Upper lobe of left lung (tissue), 4 donors: Measurements from ENCODE around the gene SFXN5.

Source experiments
- CTCF ChIP-seq, 6 experiments: fragments of 450-650 bp in 4 of 6; fragments of 200-600 bp in 2 of 6; sonication (generic) in 2 of 6; IDR thresholded peaks; one replicate each; pipeline ENCODE4 v1.5.1; 2016 to 2019; ENCODE audit warnings: antibody characterized with exemption in 6 of 6
- EP300 ChIP-seq, 4 donors: sonication (generic); formaldehyde crosslinking; IDR thresholded peaks; one replicate each; pipeline ENCODE4 v1.5.1; 2017; ENCODE audit warnings: antibody characterized with exemption in 4 of 4, control low read depth in 2 of 4
- POLR2A ChIP-seq, 4 donors: fragments of 450-650 bp; IDR thresholded peaks; one replicate each; pipeline ENCODE4 v1.5.1; 2016 to 2017; ENCODE audit warnings: antibody characterized with exemption in 4 of 4, mild to moderate bottlenecking in 2 of 4
- POLR2AphosphoS5 ChIP-seq, 2 donors: sonication (generic); formaldehyde crosslinking; IDR thresholded peaks; one replicate each; pipeline ENCODE4 v1.5.1; 2017; ENCODE audit warnings: antibody characterized with exemption in 2 of 2

GRCh38 chr2:73082523-73083410 lies 11.3 kb upstream of the SFXN5 start:
- no peak for TF ChIP-seq CTCF (IDR thresholded peaks at IDR 0.05)
- TF ChIP-seq EP300 (IDR thresholded peaks at IDR 0.05): no peak
- TF ChIP-seq POLR2A (IDR thresholded peaks at IDR 0.05): no peak
- no peak for TF ChIP-seq POLR2AphosphoS5 (IDR thresholded peaks at IDR 0.05)
